GM21529 (cell line): ENCODE data around the gene MALAT1.
"Not testable (repeated sequence)": the region's sequence is repeated elsewhere in the genome, so short reads cannot be mapped to it uniquely, and the experiment has no call there.

ENCODE experiments used
- ATAC-seq: cut with Tn5 transposase; IDR thresholded peaks from one replicate; pipeline ENCODE4 v1.9.1; 2021; ENCODE audit not compliant: unreplicated experiment

Gene MALAT1

DNA sequence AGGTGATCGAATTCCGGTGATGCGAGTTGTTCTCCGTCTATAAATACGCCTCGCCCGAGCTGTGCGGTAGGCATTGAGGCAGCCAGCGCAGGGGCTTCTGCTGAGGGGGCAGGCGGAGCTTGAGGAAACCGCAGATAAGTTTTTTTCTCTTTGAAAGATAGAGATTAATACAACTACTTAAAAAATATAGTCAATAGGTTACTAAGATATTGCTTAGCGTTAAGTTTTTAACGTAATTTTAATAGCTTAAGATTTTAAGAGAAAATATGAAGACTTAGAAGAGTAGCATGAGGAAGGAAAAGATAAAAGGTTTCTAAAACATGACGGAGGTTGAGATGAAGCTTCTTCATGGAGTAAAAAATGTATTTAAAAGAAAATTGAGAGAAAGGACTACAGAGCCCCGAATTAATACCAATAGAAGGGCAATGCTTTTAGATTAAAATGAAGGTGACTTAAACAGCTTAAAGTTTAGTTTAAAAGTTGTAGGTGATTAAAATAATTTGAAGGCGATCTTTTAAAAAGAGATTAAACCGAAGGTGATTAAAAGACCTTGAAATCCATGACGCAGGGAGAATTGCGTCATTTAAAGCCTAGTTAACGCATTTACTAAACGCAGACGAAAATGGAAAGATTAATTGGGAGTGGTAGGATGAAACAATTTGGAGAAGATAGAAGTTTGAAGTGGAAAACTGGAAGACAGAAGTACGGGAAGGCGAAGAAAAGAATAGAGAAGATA lies at the start of gene MALAT1:
TSS of gene MALAT1 (plus strand) at position 69 of the 736 bp plus-strand sequence.
- no peak for ATAC-seq

GRCh38 chr11:65451301-65451700 lies 47.5 kb upstream of the MALAT1 start:
- not testable (repeated sequence) for ATAC-seq

DNA sequence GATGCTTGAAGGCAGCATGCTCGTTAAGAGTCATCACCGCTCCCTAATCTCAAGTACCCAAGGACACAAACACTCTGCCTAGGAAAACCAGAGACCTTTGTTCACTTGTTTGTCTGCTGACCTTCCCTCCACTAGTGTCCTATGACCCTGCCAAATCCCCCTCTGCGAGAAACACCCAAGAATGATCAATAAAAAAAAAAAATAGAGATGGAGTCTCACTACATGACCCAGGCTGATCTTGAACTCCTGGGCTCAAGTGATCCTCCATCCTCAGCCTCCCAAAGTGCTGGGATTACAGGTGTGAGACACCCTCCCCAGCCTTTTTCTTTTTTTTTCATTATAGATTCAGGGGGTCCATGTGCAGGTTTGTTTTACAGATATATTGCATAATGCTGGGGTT lies 46.6 kb upstream of the MALAT1 start:
- ATAC-seq = not testable (repeated sequence)

GRCh38 chr11:65452806-65453490 lies 45.9 kb upstream of the MALAT1 start:
- no peak for ATAC-seq

- ATAC-seq = no peak
Measured at GRCh38 chr11:65454311-65454695, 44.5 kb upstream of the MALAT1 start.

GRCh38 chr11:65454696-65455456 lies 44.0 kb upstream of the MALAT1 start:
- ATAC-seq = peak; percentile 82

GRCh38 chr11:65456418-65456817 lies 42.4 kb upstream of the MALAT1 start:
- ATAC-seq = no peak

DNA sequence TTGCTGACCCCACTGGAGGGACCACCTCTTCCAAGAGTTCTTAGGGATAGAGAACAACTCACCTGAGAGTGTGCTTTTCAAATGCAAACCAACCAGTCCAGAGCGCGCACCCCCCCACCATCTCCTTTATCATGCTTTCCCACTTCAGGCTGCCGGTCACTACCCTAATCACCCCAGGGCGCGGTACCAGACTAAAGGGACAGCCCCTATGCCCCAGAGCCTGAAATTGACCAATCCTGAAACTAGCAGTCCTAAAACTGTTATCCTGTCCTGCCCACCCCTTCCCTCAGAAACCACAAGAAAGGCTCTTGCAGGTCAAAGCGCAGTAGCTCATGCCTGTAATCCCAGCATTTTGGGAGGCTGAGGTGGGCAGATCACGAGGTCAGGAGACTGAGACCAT lies 39.3 kb upstream of the MALAT1 start:
- no peak for ATAC-seq

DNA sequence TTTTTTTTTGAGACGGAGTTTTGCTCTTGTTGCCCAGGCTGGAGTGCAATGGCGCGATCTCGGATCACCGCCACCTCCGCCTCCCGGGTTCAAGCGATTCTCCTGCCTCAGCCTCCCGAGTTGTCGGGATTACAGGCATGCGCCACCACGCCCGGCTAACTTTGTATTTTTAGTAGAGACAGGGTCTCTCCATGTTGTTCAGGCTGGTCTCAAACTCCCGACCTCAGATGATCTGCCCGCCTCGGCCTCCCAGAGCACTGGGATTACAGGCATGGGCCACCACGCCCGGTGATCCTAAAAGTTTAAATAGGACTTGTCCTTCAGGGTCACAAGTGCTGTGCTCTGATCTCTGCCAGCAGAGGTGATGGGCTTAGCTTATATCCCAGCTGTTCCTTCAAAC lies 33.4 kb upstream of the MALAT1 start:
- ATAC-seq = not testable (repeated sequence)

DNA sequence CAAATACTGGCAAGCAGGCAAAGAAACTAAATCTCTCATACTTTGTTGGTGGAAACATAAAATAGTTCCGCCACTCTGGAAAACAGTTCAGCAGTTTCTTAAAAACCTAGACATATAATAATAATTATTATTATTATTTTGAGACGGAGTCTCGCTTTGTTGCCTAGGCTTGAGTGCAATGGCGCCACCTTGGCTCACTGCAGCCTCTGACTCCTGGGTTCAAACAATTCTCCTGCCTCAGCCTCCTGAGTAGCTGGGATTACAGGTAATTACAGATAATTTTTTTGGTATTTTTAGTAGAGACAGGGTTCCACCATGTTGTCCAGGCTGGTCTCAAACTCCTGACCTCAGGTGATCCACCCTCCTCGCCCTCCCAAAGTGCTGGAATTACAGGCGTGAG lies 31.5 kb upstream of the MALAT1 start:
- ATAC-seq = not testable (repeated sequence)

GRCh38 chr11:65468874-65469333 lies 29.9 kb upstream of the MALAT1 start:
- ATAC-seq = no peak

DNA sequence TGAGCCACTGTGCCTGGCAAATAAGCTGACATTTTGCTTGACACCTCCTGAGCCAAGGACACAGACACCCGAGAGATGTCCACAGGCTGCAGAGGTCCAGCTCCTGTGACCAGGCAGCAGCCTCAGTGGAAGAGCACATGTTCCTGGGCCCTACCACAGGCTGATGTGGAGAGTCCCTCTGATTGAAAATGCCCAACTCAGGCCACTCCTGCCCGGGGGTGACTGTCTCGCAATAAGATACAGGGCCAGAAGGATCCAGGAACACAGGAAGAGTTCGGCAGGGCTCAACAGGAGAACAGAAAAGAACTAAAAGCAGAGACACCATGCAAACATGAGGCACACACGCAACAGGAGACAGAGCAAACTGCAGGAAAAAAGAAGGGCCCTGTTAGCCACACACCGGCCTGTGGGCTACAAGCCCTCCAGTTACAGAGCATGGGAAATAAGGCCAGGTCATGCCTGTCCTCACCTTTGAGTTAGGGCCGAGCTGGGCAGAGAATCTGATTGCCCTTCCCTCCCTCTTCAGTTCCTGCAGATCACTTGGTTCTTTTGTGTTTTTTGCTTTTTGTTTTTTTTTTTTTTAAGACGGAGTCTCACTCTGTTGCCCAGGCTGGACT lies 28.3 kb upstream of the MALAT1 start:
- no peak for ATAC-seq

DNA sequence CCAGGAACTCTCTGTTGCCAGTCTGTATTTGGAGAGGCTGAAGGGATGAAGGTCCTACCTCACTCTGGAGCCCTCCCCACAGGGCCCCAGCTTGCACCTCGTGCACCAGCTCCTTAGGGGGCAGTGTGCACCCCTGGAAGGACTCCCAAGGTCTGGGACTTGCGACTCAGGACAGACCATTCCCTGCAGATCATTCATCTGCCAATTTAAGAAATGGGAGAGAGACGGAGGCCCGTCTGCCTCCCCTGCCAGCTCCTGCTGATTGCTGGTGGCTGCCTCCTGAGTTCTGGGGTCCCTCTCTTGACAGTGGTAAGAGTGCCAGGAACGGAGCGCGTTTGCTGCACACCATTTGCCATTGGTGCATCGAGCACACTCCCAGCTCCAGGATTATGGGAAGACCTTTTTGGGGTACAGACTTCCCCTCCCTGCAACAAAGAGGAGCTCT lies 27.4 kb upstream of the MALAT1 start:
- ATAC-seq = peak; percentile 5

DNA sequence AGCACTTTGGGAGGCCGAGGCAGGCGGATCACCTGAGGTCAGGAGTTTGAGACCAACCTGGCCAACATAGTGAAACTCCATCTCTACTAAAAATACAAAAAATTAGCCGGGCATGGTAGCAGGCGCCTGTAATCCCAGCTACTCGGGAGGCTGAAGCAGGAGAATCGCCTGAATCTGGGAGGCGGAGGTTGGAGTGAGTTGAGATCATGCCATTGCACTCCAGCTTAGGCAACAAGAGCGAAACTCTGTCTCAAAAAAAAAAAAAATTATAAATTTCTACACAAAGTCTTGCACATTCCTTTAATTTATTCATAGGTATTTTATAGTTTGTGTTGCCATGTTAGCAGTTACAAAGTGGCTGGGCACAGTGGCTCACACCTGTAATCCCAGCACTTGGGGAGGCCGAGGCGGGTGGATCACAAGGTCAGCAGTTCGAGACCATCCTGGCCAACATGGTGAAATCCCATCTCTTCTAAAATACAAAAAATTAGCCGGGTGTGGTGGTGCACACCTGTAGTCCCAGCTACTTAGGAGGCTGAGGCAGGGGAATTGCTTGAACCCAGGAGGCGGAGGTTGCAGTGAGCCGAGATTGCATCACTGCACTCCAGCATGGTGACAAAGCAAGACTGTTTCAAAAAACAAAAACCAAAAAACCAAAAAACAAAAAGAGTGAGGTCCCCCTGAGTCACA lies 26.1 kb upstream of the MALAT1 start:
- not testable (repeated sequence) for ATAC-seq

GRCh38 chr11:65473278-65473860 lies 25.5 kb upstream of the MALAT1 start:
- no peak for ATAC-seq

- no peak for ATAC-seq
Measured at GRCh38 chr11:65474864-65475263, 24.0 kb upstream of the MALAT1 start.

- ATAC-seq = no peak
Measured at GRCh38 chr11:65476632-65477148, 22.2 kb upstream of the MALAT1 start.

- ATAC-seq = peak; percentile 79
Measured at GRCh38 chr11:65477149-65477965, 21.5 kb upstream of the MALAT1 start.
